H1 (cell line): ENCODE results near the gene GJD2.

ENCODE experiments used
- CTCF ChIP-seq, 3 experiments: IDR thresholded peaks; 1 replicate in 2 of 3; 2 replicates in 1 of 3; pipeline versions ENCODE4 v1.5.1 to v1.6.1; 2011; ENCODE audit warnings: low read length in 3 of 3, mild to moderate bottlenecking in 3 of 3, inconsistent platforms in 2 of 3, low read depth in 1 of 3, moderate library complexity in 1 of 3; ENCODE audit not compliant: insufficient read depth in 1 of 3; ENCODE audit errors: control extremely low read depth in 1 of 3
- POLR2A ChIP-seq, 2 experiments: IDR thresholded peaks; 1 replicate in 1 of 2; 2 replicates in 1 of 2; pipeline ENCODE4 v1.6.1; 2011; ENCODE audit warnings: low read depth in 2 of 2, low read length in 2 of 2, mild to moderate bottlenecking in 2 of 2; ENCODE audit errors: control extremely low read depth in 1 of 2
- POLR2AphosphoS5 ChIP-seq: IDR thresholded peaks from 2 replicates; pipeline ENCODE4 v1.6.1; 2011; ENCODE audit warnings: low read depth, low read length
- RFX5 ChIP-seq: IDR thresholded peaks from 2 replicates; pipeline ENCODE4 v1.6.1; 2011; ENCODE audit warnings: low read depth, low read length, improper control_type of control experiment, borderline replicate concordance
- SAP30 ChIP-seq: fragments of 300-600 bp; sonication (generic); IDR thresholded peaks from 2 replicates; pipeline ENCODE4 v1.7.1; 2012; ENCODE audit warnings: low read length, moderate library complexity, mild to moderate bottlenecking, inconsistent platforms; ENCODE audit not compliant: insufficient read depth, insufficient replicate concordance
- SIN3A ChIP-seq, 2 experiments: IDR thresholded peaks in 1 of 2; conservative IDR thresholded peaks in 1 of 2; 2 replicates each; pipeline ENCODE4 v1.6.1; 2011 to 2012; ENCODE audit warnings: low read length in 2 of 2, improper control_type of control experiment in 1 of 2, low read depth in 1 of 2, mild to moderate bottlenecking in 1 of 2
- SP1 ChIP-seq: IDR thresholded peaks from 2 replicates; pipeline ENCODE4 v1.6.1; 2011; ENCODE audit warnings: low read depth, low read length
- SP2 ChIP-seq: IDR thresholded peaks from 2 replicates; pipeline ENCODE4 v1.6.1; 2012; ENCODE audit warnings: mild to moderate bottlenecking, low read length, inconsistent platforms
- TAF1 ChIP-seq: IDR thresholded peaks from 2 replicates; pipeline ENCODE4 v1.6.1; 2011; ENCODE audit warnings: mild to moderate bottlenecking, low read depth, low read length

GRCh38 chr15:34755419-34755773 is 598 bp upstream of the GJD2 start:
- no peak for TF ChIP-seq POLR2AphosphoS5
- TF ChIP-seq SAP30 = no peak
- TF ChIP-seq CTCF (IDR thresholded peaks at IDR 0.05; ENCODE audit: control extremely low read depth in 1 of 3, insufficient read depth in 1 of 3, low read depth in 1 of 3, low read length in 3 of 3) = no peak
- no peak for TF ChIP-seq SIN3A (conservative IDR thresholded peaks at IDR 0.05 in 1 of 2, IDR thresholded peaks at IDR 0.05 in 1 of 2; ENCODE audit: low read depth in 1 of 2, low read length in 2 of 2)
- TF ChIP-seq SP1 = no peak
- TF ChIP-seq RFX5 = no peak
- TF ChIP-seq SP2 = no peak
- no peak for TF ChIP-seq POLR2A (IDR thresholded peaks at IDR 0.05; ENCODE audit: control extremely low read depth in 1 of 2, low read depth in 2 of 2, low read length in 2 of 2)
- TF ChIP-seq TAF1 = no peak
